Hippocampal formation (tissue), 2 donors: Measurements from ENCODE around the gene TMEM145.
"Not testable (repeated sequence)": the region's sequence is repeated elsewhere in the genome, so short reads cannot be mapped to it uniquely, and the experiment has no call there.

Experiments used
- DNase-seq, 2 donors: peaks; one replicate each; lab custom pipeline; 2025; lab: John Stamatoyannopoulos, UW

Gene TMEM145

DNA sequence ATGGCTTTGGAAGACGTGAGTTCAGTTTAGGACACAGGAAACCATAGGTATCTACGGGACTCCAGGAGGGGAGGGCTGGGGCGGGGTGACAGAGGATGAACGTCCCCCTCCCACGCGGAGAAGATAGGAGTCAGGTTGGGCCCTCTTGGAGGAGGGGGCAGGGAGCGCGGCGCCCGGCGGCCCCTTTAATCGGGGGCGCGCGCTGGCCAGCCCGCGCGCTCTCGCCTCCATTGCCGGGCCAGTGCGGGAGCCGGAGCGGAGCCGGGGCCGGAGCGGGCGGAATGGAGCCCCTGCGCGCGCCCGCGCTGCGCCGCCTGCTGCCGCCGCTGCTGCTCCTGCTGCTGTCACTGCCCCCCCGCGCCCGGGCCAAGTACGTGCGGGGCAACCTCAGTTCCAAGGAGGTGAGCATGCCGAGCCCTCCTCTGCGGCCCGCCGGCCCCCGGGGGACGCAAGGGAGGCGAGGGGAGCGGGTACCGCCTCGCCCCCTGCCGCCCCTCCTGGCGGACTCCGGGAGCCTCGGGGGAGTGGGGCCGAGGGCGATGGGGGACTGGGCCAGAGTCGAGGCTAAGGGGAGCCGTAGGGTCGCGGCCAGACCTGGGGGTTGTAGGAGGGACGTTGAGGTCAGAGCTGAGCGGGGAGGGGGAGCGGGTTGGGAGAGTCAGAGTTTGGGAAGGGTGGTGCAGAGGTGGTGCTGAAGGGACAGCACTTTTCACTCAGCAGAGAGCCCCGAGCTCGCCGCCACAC is at the start of gene TMEM145:
Gene TMEM145, plus strand, starts transcription at position 214 of the 744 bp plus-strand sequence. Its CDS starts 68 bp downstream, at position 282.
- peak in 1 of 2 donors; percentile 36 for DNase-seq

GRCh38 chr19:42266105-42266504 is 47.0 kb upstream of the TMEM145 start:
- not testable (repeated sequence) for DNase-seq

GRCh38 chr19:42266928-42267603 is 46.0 kb upstream of the TMEM145 start:
- not testable (repeated sequence) for DNase-seq

DNA sequence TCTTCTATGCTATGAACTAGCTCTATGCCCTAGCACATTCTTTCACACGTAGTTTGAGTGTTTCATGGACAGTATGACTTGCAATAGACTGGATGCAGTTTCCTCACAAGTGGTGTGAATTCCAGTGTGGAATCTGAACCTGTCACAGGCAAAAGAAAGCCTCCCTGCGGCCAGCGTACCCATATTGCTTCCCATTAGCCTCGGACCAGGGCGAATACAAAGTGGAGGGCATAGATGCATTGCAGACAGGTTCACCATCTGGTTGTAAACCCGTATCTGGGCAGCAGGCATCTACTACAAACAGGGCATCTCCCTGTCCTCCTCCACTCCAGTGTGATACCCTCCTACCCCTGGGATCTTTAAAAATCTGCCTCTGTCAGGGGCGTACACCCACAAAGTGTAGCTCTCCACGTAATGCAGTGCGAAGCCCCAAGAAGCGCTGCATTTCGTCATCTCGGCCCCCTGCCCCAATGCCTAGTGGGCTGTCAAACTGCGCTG is 45.4 kb upstream of the TMEM145 start:
- DNase-seq = no peak

DNA sequence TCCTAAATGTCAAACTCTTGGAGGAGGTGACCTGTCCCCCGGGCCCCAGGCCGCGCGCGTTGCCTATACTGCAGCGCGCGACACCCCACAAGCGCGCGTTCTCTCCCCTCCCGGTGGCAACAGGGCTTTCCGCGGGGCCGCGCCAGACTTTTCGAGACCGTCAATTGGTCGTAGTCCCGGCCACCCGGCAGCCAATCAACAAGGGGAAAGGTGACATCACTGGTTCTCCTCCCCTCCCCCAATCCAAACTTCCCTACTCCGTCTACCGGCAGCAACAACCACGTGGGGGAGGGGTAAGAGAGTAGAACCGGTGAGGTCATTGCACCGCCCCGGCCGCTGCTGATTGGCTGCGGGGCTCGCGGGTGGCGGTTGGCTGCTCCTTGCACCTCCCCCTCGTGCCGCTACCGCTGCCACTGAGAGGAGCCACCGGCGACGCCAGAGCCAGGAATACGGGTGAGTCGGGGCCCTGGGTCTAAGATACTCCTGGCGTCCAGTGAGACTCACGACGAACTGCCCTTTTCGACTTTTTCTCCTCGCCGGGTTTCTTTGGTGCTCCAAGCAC is 44.9 kb upstream of the TMEM145 start:
- DNase-seq = peak; percentile 99 to 100

DNA sequence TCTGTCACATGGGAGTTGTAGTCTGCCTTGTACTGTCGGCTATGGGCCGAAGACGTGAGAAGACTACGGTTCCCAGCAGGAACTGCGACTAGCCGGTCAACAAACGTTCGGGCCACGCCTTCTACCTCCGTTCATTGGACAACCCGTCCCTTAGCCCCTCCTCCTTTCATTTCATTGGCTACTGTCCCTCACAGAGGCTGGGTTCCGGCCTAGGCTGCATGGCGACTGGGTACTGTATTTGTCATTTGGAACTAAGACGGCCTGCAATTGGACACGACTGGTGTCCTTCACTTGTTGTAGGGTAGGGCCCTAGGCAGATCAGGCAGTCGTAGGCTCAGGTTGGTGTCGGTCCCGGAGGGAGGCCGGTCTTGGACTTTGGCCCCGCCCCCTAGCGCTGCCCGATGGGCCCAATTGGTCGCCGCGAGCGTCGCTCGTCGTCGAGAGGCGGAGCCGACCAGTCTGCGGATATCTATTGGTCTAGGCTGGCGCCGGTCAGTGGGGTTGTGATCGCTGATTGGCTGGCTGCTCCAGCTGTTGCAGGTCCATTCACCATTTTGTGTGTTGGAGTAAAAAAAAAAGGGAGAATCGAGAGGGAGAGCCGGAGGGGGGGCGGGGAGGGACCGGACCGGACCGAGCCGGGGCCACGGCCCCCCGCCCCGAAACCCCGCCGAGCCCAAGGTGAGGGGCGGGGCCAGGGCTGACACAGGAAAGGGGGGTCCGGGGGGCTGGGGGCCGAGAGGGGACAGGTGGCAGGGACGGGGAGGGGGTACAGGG is 44.2 kb upstream of the TMEM145 start, which contains the start of gene CIC:
Gene CIC, plus strand, starts transcription at position 549 of the 774 bp plus-strand sequence. CDS start 2,532 bp downstream, outside the sequence.
- DNase-seq = peak; percentile 100

DNA sequence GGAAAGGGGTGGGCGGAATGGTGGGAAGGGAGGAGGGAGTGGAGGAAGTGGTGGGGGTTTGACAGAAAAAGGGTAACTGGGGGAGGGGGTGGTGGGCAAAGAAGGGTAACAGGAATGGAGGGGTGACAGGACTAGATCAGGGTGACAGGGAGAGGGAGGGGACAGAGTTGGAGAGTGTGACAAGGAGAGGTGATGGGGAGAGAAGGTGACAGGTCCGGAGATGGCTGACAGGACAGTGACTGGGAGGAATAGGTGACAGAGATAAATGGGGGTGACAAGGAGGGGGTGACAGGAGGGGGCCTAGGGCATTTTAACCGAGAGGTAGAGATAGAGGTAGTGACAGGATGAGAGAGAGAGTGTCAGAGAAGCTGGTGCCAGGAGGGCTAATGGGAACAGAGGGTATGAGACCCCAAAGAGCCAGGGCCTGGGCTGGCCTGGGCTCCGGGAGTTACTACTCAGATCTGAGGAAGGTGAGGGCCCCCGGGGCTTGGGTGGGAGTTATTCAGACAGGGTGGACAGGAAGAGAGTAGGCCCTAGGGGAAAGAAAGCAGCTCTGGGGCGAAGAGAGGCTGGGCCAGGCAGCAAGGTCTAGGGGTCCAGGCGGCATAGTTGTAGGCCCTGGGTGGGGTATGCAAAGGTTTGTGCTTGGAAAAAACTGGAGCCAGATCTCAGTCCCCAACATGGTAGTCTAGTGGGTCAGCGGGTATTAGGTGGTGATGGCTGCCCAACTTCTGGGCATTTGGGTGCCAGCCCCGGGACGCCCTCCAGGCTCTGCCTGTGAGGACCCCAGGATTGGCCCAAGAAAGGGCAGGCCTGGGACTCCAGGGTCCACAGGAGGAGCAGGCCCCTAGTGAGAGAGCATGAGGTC is 43.4 kb upstream of the TMEM145 start:
- DNase-seq = no peak

DNA sequence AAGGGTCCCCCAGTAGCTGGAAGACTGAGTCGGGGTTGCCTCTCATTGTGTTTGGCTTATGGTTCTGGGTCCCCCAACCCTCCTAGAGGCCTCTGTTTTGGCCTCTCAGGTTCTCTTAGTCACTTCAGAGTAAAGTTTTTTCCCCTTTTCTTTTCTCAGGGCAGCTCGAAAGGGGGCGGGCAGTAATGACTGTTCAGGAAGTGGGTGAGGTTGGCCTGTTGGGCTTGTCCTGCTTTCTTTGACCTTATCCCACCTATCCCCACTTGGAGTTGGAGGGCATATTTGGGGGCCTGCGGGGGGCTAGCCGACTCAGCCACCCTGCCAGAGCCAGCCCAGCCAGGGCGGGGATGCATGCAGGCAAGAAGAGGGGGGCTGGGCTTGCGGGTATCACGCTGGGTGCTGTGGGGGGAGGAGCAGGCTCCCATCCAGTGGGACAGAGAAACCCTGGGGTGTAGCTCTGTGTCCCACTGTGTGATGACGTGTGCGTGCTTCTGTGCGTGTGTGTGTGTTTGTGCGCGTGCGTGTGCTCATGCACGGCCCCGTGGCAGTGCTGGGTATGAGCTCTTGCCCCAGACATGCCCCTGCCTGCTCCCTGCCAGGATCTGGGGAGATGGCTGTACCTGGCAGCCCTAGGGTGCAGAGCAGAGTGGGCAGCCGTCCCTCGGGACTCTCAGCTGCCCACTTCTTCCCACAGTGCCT is 42.6 kb upstream of the TMEM145 start:
- DNase-seq = peak; percentile 33 to 52

DNA sequence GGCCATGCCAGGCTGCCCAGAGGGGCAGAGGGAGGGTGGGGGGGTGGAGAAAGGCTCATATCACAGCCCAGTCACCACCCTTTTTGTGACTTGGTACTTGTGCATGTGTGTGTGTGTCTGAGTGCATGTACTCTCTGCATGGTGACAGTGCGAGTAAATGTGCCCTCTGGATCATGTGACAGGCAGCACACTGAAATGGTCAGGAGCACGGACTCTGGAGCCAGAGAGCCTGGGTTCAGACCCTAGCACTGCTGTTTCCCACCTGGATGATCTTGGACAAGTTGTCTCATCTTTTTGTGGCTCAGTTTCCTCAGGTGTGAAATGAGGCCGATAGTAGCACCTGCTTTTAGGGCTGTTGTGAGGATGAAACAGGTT is 42.1 kb upstream of the TMEM145 start:
- DNase-seq = no peak

DNA sequence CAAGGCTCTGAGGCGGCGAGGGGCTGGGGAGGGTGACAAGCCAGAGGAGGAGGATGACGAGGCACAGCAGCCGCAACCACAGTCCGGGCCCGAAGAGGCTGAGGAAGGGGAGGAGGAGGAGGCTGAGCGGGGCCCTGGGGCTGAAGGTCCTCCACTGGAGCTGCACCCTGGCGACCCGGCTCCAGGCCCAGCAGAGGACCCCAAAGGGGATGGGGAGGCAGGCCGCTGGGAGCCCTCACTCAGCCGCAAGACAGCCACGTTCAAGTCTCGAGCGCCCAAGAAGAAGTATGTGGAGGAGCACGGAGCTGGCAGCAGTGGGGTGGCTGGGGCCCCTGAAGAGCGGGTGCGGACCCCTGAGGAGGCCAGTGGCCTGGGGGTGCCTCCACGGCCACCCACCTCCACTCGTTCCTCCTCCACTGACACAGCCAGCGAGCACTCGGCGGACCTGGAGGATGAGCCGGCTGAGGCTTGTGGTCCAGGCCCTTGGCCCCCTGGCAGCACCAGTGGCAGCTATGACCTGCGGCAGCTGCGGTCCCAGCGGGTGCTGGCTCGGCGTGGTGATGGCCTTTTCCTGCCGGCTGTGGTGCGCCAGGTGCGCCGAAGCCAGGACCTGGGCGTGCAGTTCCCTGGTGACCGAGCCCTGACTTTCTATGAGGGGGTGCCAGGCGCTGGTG is 41.1 kb upstream of the TMEM145 start:
- no peak for DNase-seq

GRCh38 chr19:42272535-42272897 is 40.6 kb upstream of the TMEM145 start:
- DNase-seq = no peak

- no peak for DNase-seq
Observed at GRCh38 chr19:42272989-42273406, 40.1 kb upstream of the TMEM145 start.

DNA sequence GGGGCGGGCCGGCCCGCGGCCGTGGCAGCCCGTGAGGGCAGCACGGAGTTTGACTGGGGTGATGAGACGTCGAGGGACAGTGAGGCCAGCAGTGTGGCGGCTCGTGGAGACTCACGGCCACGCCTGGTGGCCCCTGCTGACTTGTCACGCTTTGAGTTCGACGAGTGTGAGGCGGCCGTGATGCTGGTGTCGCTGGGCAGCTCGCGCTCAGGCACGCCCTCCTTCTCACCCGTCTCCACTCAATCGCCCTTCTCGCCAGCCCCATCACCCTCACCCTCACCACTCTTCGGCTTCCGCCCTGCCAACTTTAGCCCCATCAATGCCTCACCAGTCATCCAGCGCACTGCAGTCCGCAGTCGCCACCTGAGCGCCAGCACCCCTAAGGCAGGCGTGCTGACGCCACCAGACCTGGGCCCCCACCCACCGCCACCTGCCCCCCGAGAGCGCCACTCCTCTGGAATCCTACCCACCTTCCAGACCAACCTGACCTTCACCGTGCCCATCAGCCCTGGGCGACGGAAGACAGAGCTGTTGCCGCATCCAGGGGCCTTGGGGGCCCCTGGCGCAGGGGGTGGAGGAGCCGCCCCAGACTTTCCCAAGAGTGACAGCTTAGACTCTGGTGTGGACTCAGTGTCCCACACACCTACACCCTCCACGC is 39.6 kb upstream of the TMEM145 start:
- DNase-seq = no peak

GRCh38 chr19:42274065-42274682 is 38.9 kb upstream of the TMEM145 start:
- no peak for DNase-seq

- no peak for DNase-seq
Observed at GRCh38 chr19:42275103-42275502, 38.0 kb upstream of the TMEM145 start.

DNA sequence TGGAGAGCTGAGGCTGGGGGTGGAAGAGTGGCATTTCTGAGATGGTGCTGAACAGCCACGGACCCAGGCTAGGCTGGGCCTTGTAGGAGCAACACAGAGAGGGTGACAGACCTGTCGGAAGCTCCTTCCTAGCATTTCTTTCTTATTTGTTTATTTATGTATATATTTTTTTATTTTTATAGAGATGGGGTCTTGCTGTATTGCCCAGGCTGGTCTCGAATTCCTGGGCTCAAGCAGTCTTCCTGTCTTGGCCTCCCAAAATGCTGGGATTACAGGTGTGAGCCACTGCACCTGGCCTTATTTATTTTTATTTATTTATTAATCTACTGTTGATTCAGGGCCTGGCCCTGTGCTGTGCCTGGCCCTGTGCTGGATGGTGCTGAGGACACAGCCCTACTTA is 37.6 kb upstream of the TMEM145 start:
- DNase-seq = no peak

DNA sequence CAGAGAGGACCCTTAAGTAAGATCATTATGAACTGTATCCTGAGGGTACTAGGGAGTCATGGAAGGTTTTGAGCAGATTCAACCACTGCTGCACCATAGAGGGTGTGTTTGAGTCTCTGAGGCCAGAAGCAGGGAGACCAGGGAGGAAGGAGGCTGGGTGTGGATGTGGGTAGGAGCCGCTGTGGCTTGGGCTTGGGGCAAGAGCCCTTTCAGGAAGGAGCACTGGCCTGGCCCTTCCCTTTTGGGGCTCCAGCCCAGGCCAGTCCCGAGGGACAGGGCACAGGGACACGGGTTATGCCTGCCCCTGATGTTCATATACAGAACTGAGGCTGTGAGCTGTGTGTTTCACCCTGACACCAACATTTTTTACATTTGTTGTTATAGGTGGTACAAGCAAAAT is 36.8 kb upstream of the TMEM145 start:
- DNase-seq = no peak

- no peak for DNase-seq
Observed at GRCh38 chr19:42276821-42277220, 36.3 kb upstream of the TMEM145 start.
